Activated CD4-positive, alpha-beta T cell treated with anti-CD3 and anti-CD28 coated beads for 48 hours (primary cell): ENCODE measurements around the gene GABARAPL2.
"Not testable (repeated sequence)": the region's sequence is repeated elsewhere in the genome, so short reads cannot be mapped to it uniquely, and the experiment has no call there.

Experiments used
- DNase-seq: peaks from one replicate; pipeline ENCODE4 v3.0.0-alpha.2; 2020

Gene GABARAPL2

GRCh38 chr16:75555213-75555706 is 10.9 kb upstream of the GABARAPL2 start:
- DNase-seq = peak; percentile 20

GRCh38 chr16:75555707-75556430 is 10.3 kb upstream of the GABARAPL2 start, which contains the start of gene TMEM231:
TSS of gene TMEM231 (minus strand) at chr16:75556252. CDS start at chr16:75556209, 43 bp downstream.
- DNase-seq = peak; percentile 98

GRCh38 chr16:75556431-75556950 is 9.7 kb upstream of the GABARAPL2 start:
- no peak for DNase-seq

- DNase-seq = no peak
Observed at GRCh38 chr16:75558846-75559401, 7.3 kb upstream of the GABARAPL2 start.

DNA sequence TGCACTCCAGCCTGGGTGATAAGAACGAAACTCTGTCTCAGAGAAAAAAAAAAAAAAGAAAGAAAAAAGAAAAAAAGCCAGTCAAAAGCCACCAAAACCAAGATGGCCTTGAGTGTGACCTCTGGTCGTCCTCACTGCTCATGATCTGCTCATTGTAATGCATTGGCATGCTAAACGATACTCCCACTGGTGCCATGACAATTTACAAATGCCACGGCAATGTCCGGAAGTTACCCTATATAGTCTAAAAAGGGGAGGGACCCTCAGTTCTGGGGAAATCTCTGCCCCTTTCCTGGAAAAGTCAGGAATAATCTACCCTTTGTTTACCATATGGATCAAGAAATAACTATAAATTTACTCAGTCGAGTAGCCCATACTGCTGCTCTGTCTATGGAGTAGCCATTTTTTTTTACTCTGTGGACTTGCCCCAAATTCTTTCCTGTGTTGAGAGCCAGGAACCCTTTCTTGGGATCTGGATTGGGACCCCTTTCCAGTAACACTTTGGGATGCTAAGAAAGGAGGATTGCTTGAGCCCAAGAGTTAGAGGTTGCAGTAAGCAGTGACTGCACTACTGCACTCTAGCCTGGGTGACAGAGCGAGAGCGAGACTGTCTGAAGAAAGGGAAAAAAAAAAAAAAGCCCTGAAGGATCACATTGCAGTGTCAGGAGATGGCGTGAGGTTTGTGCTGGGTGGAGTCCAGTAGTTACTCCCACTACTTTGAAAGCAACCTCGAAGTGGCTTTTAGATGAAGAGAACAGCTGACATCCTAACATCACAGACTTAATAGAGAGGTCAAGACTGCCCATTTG is 6.4 kb upstream of the GABARAPL2 start:
- DNase-seq = no peak

DNA sequence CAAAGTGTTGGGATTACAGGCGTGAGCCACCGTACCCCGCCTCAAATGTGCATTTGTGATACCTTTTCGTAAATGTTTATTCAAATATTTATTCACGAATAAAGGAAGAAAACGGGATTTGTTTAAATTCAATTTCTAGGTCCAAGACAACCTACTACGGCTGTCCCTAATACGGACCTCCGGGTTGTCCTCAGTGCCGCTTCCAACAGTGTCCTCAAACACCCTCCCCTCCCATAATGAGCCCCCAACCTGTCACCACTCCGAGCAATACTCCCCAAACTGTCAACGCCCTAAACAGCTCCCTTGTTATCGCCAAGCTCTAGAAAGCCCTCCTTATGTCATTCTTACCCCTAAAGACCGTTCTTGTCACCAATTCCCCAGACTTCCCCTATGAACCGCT is 539 bp upstream of the GABARAPL2 start:
- no peak for DNase-seq

DNA sequence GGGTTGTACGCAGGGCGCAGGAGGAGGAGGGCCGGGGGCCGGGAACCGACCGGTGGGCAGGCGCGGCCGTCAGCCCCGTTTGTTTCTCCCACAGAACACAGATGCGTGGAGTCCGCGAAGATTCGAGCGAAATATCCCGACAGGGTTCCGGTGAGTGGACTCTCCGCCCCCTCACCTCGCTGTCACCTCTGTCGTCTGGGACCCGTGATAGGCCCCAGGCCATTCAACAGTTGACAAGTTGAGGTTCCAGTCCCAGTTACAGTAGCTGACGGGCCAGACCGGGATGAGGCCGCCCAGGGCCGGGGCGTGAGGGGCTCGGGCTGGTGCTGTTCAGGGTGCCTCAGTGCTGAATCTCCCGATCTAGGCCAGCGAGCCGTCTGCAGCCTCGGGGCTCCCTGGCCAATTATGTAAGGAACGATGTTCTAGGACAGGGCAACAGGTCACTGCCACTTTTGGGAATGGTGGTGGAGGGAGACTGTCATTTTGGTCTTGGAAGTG is 628 bp downstream of the GABARAPL2 start:
- peak; percentile 27 for DNase-seq

DNA sequence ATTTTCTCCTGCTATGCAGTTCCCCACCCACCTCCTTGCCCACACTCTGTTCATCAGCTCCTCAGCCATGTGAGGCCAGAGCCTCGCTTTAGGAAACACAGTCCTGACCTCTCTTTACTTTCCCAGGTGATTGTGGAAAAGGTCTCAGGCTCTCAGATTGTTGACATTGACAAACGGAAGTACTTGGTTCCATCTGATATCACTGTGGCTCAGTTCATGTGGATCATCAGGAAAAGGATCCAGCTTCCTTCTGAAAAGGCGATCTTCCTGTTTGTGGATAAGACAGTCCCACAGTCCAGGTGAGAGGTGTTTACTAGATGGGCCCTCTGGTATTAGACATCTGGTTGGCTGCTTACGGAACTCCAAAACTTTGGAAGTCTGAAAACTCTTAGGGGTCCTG is 1.7 kb downstream of the GABARAPL2 start:
- DNase-seq = no peak

DNA sequence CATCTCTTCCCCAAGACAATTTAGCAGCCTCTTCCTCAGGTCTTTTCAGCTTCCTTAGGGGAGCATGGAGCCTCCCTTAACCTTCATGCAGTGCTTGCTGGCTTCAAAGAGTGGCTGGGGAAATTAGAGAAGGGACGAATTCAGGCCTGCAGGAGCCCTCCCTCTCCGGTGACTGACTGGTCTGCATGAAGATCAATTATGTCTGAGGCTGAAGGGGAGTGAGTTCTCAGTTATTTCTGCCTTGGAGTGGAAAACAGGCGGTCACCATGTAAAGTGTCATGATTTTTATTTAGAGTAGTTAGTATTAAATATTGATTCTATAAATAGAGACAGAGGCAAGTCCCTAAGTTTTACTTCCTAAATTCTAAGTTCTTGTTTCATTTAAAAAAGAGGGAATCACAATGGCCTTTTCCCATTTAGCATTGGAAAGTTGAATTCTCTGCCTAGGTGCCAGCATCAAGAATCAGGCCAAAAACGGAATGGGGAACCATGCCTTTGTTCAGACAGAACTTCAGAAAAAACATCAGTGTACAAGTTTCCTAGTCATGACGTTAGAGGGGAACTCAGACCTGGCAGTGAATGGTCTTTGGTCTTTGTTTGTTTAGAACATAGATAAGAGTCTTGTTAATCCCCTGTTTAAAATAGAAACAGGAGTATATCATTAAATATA is 4.4 kb downstream of the GABARAPL2 start:
- no peak for DNase-seq

- DNase-seq = no peak
Observed at GRCh38 chr16:75572864-75573542, 6.8 kb downstream of the GABARAPL2 start.

DNA sequence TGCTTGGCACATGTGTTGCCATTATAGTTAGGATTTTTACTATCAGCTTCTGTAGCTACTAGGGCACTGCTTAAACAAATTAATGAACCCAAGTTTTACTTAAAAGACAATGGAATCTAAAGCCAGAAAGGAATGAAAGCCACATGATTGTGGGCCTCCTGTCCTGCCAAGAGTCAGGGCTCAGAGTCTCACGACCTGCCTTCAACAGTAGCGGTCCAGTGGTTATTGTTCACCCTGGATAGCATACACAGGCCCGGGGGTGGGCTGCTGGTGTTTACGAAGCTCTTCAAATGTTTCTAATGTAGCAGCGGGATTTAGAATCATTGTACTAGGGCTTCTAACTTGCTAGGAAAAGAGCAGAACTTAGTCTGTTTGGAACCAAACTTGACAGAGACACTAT is 7.8 kb downstream of the GABARAPL2 start:
- DNase-seq = no peak

DNA sequence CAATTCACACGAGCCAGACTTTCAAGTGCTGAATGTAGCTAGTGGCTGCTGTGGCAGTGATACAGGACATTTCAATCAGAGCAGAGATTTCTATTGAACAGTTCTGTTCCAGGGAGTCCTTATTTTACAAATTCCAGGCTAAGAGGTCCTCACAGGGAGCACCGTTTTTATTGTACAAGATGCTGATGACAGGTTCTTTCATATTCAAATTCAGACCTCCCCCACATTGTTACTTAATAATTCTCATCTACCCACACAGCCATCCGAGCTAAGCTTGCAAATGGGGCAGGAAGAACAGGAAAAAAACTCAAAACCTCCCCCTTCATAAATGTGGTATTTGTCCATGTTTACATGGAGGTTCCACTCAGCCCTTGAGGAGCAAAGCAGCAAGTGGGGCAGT is 9.8 kb downstream of the GABARAPL2 start:
- DNase-seq = no peak

DNA sequence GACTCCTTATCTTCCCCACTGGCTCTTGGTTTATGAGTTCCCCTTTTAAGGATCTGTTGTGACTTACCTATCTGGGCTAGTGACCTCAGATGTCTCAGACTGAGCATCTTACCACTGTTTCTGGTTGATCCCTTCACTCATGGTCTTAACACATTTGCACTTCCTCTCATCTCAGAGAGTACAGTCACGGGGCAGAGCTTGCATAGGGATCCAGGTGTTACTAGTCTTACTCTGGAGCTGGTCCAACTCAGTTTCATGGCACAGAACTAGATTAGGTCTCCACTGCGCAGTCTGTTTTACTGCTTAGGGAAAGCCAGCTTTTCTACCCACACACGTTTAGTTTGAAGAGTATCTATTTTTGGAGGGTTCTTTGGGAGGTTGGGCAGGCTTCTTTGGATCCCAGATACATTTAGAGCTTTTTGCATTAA is 10.2 kb downstream of the GABARAPL2 start:
- DNase-seq = no peak

DNA sequence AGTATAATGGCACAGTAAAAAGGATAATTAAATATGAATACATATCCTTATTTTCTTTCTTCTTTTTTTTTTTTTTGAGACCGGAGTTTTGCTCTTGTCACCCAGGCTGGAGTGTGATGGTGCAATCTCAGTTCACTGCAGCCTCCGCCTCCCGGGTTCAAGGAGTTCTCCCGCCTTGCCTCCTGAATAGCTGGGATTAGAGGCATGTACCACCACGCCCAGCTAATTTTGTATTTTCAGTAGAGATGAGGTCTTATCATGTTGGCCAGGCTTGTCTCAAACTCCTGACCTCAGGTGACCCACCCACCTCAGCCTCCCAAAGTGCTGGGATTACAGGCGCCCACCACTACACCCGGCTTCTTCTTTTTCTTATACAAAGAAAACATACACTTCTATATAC is 12.0 kb downstream of the GABARAPL2 start:
- DNase-seq = no peak

GRCh38 chr16:75578725-75579124 is 12.5 kb downstream of the GABARAPL2 start:
- no peak for DNase-seq

- no peak for DNase-seq
Observed at GRCh38 chr16:75579281-75579834, 13.2 kb downstream of the GABARAPL2 start.

- DNase-seq = no peak
Observed at GRCh38 chr16:75584108-75584507, 17.9 kb downstream of the GABARAPL2 start.

- DNase-seq = no peak
Observed at GRCh38 chr16:75588716-75589115, 22.5 kb downstream of the GABARAPL2 start.

DNA sequence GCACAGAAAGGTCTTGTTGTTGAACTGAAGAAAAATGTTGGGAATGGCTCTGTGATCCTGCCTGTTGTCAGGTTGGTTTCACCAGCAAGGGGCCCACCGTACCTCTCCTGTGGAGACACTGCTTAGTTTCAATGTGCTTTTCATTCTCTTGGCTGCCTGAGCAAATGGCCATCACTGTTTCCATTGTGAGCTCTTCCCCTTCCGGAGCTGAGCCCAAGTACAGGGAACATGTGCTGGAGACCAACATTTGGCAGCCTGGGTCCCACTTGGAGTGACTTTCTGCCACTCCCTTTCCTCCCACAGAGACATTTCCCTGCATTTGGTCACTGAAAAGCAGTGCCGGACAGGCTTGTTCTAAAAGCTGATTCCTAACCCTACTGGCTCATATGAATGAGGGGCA is 23.1 kb downstream of the GABARAPL2 start:
- no peak for DNase-seq

DNA sequence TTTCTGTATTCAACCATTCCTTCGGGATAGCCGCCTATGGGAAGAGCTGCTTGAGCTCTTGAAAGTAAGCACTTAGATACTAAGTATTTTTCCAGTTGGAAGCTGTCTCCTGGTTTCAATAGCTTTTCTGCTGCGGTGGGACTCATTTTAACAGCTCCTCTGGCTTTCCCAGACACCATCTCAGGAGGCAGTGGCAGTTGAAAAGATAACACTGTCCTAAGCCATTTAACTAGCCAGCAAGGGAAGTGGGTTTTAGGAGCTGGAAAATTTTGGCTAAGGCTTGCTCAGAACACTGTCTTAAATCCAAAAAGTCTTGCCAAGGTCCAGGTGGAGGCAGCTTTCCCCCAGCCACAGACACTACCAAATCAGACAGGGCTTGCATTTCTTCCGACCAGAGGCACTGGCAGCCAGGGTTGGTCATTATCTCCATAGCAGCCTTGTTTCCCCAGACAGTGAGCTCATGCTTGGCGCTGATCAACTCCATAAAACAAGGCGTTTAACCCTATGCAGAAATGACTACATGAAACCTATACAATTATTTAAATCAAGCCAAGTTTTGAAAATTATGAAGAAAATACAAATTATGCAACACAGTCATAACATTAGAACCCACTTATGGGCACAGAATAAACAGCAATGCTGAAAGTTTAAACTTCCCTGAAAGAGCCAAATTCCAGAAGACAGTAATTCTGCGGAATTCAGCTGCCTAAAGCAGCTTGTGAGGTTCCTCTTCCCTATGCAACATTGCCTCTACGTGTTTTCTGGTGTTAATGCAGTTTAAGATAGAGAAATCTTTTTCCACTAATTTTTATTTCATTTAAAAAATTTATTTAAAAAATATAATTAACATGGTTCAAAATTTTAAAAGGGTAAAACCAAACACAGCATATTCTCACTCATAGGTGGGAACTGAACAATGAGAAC is 25.0 kb downstream of the GABARAPL2 start:
- no peak for DNase-seq

GRCh38 chr16:75591927-75592326 is 25.7 kb downstream of the GABARAPL2 start:
- not testable (repeated sequence) for DNase-seq
